Muscle layer of duodenum (tissue), 2 donors: Measurements from ENCODE around the gene CPSF4.

Source experiments
- H3K27ac ChIP-seq: one replicate; pipeline ENCODE4 v1.7.0; 2013; ENCODE audit warnings: mild to moderate bottlenecking, low read length
- H3K27me3 ChIP-seq: one replicate; pipeline ENCODE4 v1.7.0; 2013; ENCODE audit warnings: low read depth, mild to moderate bottlenecking, control low read depth, low read length
- H3K36me3 ChIP-seq, 2 donors: one replicate each; pipeline ENCODE4 v1.7.0; 2013; ENCODE audit warnings: low read length in 2 of 2, control low read depth in 1 of 2, mild to moderate bottlenecking in 1 of 2; ENCODE audit not compliant: insufficient read depth in 2 of 2, control insufficient read depth in 1 of 2
- H3K4me1 ChIP-seq, 2 donors: one replicate each; pipeline ENCODE4 v1.7.0; 2013; ENCODE audit warnings: low read length in 2 of 2, mild to moderate bottlenecking in 2 of 2, control low read depth in 1 of 2, moderate library complexity in 1 of 2; ENCODE audit not compliant: insufficient read depth in 2 of 2, control insufficient read depth in 1 of 2
- H3K4me3 ChIP-seq, 2 donors: one replicate each; pipeline ENCODE4 v1.7.0; 2013; ENCODE audit warnings: low read length in 2 of 2, low read depth in 1 of 2, mild to moderate bottlenecking in 1 of 2
- H3K9me3 ChIP-seq, 2 donors: one replicate each; pipeline ENCODE4 v1.7.0; 2013; ENCODE audit warnings: low read length in 2 of 2, control low read depth in 1 of 2, mild to moderate bottlenecking in 1 of 2; ENCODE audit not compliant: control insufficient read depth in 1 of 2
- donor health status: healthy.

CPSF4 gene

GRCh38 chr7:99397297-99397983 lies 41.3 kb upstream of the CPSF4 start:
- Histone ChIP-seq H3K36me3 (peaks cover 59 to 73% of the 10 kb centered on the region in 2 donors), H3K9me3 (no peaks in the 10 kb centered on the region), H3K4me1 (peaks cover 4 to 12% of the 10 kb centered on the region in 2 donors), H3K27me3 (no peaks in the 10 kb centered on the region), H3K4me3 (no peak overlapping the region), H3K27ac (no peak overlapping the region)

- Histone ChIP-seq H3K4me3 (no peak overlapping the region), H3K36me3 (peaks cover 69 to 84% of the 10 kb centered on the region in 2 donors), H3K9me3 (no peaks in the 10 kb centered on the region), H3K4me1 (peaks cover 0 to 4% of the 10 kb centered on the region in 2 donors), H3K27ac (no peak overlapping the region), H3K27me3 (no peaks in the 10 kb centered on the region)
Measured at GRCh38 chr7:99398891-99399445, 39.8 kb upstream of the CPSF4 start.

GRCh38 chr7:99399597-99399996 lies 39.1 kb upstream of the CPSF4 start:
- Histone ChIP-seq H3K27me3 (no peaks in the 10 kb centered on the region), H3K4me1 (peaks cover 0 to 9% of the 10 kb centered on the region in 2 donors), H3K9me3 (no peaks in the 10 kb centered on the region), H3K4me3 (no peak overlapping the region), H3K36me3 (peaks cover 70 to 90% of the 10 kb centered on the region in 2 donors), H3K27ac (no peak overlapping the region)

DNA sequence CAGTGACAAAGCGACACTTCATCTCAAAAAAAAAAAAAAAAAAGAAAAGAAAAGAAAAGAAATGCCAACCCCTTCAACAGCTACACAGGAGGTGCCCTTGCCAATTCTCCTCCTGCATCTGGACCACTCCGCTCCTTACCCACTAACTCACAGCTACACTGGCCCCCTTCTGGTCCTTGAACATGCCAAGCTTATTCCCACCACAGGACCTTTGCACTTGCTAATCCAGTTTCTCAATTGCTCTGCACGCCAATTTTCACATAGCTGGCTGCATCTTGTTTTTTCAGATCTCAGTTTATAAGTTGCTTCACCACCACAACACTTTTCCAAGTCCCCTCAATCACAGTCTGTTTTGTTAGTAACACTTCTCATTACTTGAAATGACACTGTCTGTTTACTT lies 35.9 kb upstream of the CPSF4 start:
- Histone ChIP-seq H3K36me3 (peaks cover 44 to 68% of the 10 kb centered on the region in 2 donors), H3K4me3 (no peak overlapping the region), H3K4me1 (peaks cover 7 to 35% of the 10 kb centered on the region in 2 donors), H3K27ac (no peak overlapping the region), H3K27me3 (no peaks in the 10 kb centered on the region), H3K9me3 (no peaks in the 10 kb centered on the region)

DNA sequence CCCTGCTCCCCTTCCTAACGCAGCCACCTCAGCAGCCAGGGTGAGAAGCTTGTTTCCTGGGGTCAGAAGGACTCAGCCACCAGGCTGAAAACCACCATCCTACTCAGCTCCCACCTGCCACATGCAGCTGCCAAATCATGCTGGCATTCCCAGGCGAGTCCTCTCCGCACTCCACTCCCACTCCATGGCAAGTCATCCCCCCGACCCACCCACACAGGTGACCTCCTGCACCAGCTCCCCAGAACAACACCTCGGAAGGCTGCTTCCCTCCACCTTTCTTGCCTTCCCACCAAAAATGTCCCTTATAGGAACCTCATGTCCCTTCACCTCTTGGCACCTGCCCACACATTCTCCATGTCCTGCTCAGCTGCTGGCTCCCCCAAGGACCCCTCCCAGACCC lies 35.0 kb upstream of the CPSF4 start:
- Histone ChIP-seq H3K4me1 (peaks cover 7 to 36% of the 10 kb centered on the region in 2 donors), H3K9me3 (no peaks in the 10 kb centered on the region), H3K27ac (no peak overlapping the region)

DNA sequence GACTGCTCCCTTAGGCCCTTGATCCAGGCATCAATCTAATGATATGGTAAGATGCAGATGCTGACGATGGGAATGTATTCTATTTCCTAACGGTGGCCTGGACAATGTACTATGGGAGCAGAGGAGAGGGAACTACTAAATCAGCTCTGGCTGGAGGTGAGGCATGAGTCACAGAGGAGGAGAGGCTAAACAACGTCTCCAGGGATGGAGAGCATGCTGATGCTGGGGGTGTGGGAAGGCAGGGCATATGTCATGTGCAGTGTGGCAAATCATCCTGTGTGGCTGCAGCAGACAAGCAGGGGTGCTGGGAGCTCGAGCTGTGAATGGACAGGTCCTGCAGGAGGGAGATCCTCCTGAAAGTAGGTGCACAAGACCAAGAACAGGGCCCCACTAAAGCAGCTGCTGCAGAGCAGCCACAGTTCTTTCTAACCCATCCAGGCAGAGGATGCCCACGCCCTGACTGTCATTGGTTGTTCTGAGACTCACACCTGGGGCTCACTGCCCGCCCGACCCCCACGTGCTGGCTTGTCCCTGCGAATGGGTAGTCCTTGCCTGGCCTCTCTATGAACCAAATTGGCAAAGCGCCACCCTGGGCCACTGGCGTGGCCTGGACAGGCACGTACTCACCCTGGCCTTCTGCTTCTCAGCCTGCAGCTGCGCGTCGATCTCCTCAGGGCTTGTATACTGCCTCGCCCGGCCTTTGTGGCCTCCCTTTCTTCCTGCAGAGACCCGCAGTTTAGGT lies 34.3 kb upstream of the CPSF4 start:
- no peaks in the 10 kb centered on the region for H3K27me3 ChIP-seq
- no peak overlapping the region for H3K27ac ChIP-seq
- H3K4me3 ChIP-seq = no peak overlapping the region
- H3K4me1 ChIP-seq = peaks cover 7 to 38% of the 10 kb centered on the region in 2 donors
- peaks cover 31 to 65% of the 10 kb centered on the region in 2 donors for H3K36me3 ChIP-seq
- no peaks in the 10 kb centered on the region for H3K9me3 ChIP-seq

More for the DNA sequence above, 35.0 kb upstream of the CPSF4 start:
- Histone ChIP-seq H3K4me3 (no peak overlapping the region), H3K36me3 (peaks cover 37 to 66% of the 10 kb centered on the region in 2 donors), H3K27me3 (no peaks in the 10 kb centered on the region)

GRCh38 chr7:99404977-99405320 lies 33.8 kb upstream of the CPSF4 start:
- H3K27me3 ChIP-seq = no peaks in the 10 kb centered on the region
- peaks cover 10 to 44% of the 10 kb centered on the region in 2 donors for H3K4me1 ChIP-seq
- no peak overlapping the region for H3K4me3 ChIP-seq
- H3K27ac ChIP-seq = no peak overlapping the region
- no peaks in the 10 kb centered on the region for H3K9me3 ChIP-seq
- H3K36me3 ChIP-seq = peaks cover 26 to 61% of the 10 kb centered on the region in 2 donors

- Histone ChIP-seq H3K4me3 (peak overlapping the region in 1 of 2 donors; percentile 99), H3K36me3 (peaks cover 27 to 47% of the 10 kb centered on the region in 2 donors), H3K9me3 (no peaks in the 10 kb centered on the region), H3K4me1 (peaks cover 12 to 50% of the 10 kb centered on the region in 2 donors), H3K27me3 (no peaks in the 10 kb centered on the region), H3K27ac (peak overlapping the region; percentile 90)
Measured at GRCh38 chr7:99406557-99406956, 32.2 kb upstream of the CPSF4 start.

- no peaks in the 10 kb centered on the region for H3K27me3 ChIP-seq
- peaks cover 32 to 49% of the 10 kb centered on the region in 2 donors for H3K36me3 ChIP-seq
- peak overlapping the region; percentile 94 to 99 for H3K4me3 ChIP-seq
- H3K4me1 ChIP-seq = peaks cover 12 to 50% of the 10 kb centered on the region in 2 donors
- H3K9me3 ChIP-seq = no peaks in the 10 kb centered on the region
- H3K27ac ChIP-seq = peak overlapping the region; percentile 90
Measured at GRCh38 chr7:99407872-99408378, 30.8 kb upstream of the CPSF4 start.

GRCh38 chr7:99408379-99409191 lies 30.2 kb upstream of the CPSF4 start, which contains the start of the genes BUD31 and PDAP1:
BUD31 (plus strand) TSS chr7:99408969; CDS start chr7:99411093, 2,124 bp downstream.
PDAP1 (minus strand) TSS chr7:99408597; CDS start chr7:99408548, 49 bp downstream.
- H3K4me1 ChIP-seq = peaks cover 12 to 50% of the 10 kb centered on the region in 2 donors

More at GRCh38 chr7:99408379-99409191, 30.2 kb upstream of the CPSF4 start, which contains the start of the genes BUD31 and PDAP1:
- Histone ChIP-seq H3K4me3 (peak within 1 kb of the TSS; percentile 94 to 99), H3K9me3 (no peaks in the 10 kb centered on the region), H3K27ac (peak within 1 kb of the TSS; percentile 95), H3K36me3 (peaks cover 32 to 49% of the 10 kb centered on the region in 2 donors), H3K27me3 (no peaks in the 10 kb centered on the region)
